Inferior parietal cortex (tissue), 1 donor: ENCODE data around the gene HEMGN.

Experiments
- DNase-seq: peaks from one replicate; pipeline ENCODE4 v3.0.0-alpha.2; 2016; ENCODE audit errors: extremely low spot score

The HEMGN gene

DNA sequence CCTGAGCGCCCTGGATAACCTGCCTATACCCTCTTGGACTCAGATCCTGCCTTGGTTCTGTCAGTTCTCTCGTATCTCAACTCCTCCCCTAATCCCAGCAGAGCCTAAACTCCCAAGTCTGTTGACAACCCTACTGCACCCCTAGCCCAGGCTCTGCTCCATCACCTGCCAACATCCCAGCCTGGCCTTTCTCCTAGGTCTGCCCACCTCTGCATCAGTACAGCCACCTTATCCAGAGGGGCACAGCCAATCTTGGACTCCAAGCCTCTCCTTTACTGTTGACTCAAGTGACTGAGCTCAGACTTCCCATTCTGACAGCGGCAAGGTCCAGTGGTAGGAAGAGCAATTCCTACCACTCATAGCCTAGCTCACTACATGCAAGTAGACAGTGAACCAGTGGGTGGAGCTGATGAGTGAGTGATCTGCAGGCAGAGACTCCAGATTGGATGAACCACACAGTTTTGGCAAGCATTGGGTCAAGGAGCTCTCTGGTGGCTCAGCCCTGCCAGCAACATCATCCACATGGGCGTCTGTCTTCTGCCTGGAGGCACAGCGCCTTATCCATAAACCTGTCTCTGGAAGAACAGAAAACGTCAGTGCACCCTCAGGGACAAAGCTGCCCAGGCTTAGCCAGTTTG, 42.2 kb downstream of the HEMGN start:
- no peak for DNase-seq

DNA sequence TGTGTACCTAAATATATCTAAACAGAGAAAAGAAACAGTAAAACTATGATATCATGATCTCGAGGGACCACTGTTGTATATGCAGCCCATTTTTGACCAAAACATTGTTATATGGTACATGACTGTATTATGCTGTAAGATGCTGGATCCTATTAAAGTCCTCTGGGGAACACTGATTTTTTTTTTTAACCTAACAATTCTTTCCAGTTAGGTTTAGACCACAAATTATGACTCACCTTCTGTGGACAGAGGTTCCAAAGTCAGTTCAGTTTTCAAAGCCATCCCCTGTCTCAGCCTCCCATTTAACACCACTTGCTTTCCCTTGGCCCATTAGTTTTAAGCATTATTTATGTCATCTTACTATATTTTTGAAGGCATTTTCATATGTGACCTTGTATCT, 42.8 kb downstream of the HEMGN start:
- no peak for DNase-seq

DNA sequence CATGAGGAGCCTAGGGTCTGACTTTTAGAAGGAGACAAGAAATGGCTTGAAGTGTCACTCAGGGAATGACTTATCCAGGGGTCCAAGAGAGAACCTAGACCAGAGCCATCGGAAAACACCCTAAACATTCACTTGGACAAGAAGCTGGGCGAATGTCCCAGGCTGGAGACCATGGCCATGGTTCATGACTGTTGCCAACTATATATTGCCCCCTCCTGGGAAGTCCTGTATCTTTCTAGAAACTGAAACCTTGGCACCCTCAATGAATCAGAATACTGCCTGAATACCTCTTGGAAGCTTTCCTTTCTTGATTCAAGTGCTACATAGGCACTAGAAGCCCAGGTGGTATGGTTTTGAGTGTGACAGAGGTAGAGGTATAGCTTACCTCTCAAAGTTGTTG, 45.6 kb downstream of the HEMGN start:
- DNase-seq: no peak

DNA sequence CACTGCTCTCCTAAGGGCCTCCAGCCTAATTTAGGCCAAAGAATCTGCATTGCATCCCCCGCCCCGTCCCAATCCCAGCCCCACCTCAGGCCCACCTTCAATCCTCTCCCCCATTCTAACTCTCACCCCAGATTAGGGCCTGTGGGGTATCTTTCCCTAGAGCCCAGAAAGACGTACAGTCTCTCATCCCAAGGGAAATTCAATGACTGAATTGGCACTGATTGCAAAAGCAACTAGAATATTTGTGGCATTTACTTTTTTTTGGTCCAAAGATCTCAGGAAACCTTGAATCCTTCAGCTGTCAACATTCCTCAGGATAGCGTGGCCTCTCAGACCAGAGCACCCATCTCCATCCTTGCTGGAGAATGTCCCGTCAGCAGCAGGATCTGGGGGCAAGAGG, 46.2 kb downstream of the HEMGN start:
- no peak for DNase-seq

DNA sequence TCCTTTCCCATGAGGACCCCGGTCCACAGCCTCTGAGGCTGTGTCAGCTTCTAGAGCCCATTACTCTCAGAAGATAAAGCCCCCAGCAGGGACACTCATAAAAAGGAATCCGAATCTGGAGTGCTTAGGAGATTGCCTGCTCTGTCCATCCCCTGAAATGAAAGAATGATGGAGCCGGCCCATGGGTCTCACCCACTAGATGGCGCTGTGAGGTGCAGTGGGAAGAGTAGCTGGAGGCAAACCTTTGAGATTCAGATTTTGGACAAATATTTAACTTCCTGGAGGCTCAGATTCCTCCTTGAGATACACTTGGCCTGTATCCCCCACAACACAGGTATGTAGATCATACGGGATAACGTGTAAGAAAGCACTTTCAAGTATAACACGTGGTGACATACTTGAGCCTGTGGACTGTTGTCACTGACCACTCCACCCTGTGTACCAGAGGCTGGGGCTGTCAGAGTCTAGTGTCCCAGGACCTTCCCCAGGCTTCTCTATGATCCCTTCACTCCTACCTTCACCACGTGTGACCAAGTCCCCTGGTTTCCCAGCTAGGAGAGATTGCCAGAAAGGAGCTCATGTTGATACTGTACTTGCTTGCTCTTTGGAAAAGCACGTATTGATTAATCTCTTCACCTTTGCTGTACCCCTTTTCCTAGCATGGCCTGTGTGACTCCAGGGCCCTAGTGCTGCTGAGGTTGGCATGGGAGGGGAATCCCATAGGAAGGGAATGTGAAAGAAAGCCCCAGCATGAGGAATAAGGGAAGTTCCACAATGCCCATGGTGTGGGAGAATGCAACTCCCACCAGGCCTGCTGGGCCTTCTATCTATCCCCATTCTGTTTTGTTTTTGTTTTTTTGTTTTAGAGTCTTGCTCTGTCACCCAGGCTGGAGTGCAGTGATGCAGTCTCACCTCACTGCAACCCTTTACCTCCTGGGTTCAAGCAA, 47.8 kb downstream of the HEMGN start:
- DNase-seq: no peak

DNA sequence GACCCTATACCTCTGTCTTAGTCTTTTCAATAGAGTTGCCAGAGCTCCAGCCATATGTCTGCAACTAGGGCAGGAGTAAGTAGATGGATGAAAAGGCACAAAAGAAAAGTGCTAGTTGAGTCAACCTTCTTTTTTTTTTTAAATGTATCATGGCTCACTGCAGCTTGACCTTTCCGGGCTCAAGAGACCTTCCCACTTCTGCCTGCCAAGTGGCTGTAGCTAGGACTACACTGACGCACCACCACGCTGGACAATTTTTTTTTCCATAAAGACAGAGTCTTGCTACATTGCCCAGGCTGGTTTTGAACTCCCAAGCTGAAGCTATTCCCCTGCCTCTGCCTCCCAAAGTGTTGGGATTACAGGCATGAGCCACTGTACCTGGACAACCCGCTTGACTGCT, 57.6 kb downstream of the HEMGN start:
- DNase-seq: no peak
